ENCODE results near the gene SV2C.

DNA sequence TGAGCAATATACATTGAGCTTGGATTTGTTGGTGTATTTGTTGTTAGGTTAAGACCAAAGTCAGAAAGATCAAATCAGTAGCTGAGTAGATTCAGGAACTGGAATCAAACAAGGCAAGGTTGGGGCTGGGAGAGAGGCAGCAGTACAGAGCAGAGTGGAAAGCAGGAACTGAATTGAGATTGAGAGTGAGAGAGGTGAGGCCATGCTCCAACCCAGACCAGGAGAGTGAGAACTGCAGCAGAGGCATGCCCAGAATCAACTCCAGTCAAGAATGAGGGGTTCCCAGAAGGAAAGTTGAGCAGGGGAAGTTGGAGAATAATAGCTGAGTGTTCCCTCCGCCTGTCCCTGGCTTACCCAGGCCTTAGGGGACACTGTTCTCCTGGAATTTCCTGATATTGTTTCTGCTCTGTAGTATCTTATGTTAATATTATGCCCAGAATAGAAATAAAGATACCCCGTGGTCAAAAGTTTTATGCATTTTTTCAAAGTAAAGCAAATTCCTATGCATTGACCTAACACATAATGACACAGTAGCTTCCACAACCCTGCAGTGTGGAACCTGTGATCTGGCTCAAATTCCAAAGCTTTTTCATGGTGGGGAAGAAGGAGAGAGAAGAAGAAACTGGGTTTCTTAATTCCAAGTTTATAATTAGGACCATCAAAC is 82.7 kb downstream of the SV2C start:
- TF ChIP-seq POLR2AphosphoS5 (IDR thresholded peaks at IDR 0.05; ENCODE audit: low read depth, low read length) (no peak), POLR2A (IDR thresholded peaks at IDR 0.05; ENCODE audit: borderline replicate concordance, extremely low read depth, insufficient read depth, insufficient read length) (no peak), CEBPB (IDR thresholded peaks at IDR 0.05; ENCODE audit: low read depth) (no peak), YY1 (IDR thresholded peaks at IDR 0.05; ENCODE audit: extremely low read depth, insufficient replicate concordance, low read depth, low read length) (no peak)
- TF ChIP-seq, protein P1, sequence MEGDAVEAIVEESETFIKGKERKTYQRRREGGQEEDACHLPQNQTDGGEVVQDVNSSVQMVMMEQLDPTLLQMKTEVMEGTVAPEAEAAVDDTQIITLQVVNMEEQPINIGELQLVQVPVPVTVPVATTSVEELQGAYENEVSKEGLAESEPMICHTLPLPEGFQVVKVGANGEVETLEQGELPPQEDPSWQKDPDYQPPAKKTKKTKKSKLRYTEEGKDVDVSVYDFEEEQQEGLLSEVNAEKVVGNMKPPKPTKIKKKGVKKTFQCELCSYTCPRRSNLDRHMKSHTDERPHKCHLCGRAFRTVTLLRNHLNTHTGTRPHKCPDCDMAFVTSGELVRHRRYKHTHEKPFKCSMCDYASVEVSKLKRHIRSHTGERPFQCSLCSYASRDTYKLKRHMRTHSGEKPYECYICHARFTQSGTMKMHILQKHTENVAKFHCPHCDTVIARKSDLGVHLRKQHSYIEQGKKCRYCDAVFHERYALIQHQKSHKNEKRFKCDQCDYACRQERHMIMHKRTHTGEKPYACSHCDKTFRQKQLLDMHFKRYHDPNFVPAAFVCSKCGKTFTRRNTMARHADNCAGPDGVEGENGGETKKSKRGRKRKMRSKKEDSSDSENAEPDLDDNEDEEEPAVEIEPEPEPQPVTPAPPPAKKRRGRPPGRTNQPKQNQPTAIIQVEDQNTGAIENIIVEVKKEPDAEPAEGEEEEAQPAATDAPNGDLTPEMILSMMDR (IDR thresholded peaks at IDR 0.05 in 2 of 3, conservative IDR thresholded peaks at IDR 0.05 in 1 of 3; ENCODE audit: borderline replicate concordance in 1 of 3, insufficient read depth in 1 of 3, low read depth in 2 of 3, low read length in 2 of 3): no peak
- TF ChIP-seq, protein P2, sequence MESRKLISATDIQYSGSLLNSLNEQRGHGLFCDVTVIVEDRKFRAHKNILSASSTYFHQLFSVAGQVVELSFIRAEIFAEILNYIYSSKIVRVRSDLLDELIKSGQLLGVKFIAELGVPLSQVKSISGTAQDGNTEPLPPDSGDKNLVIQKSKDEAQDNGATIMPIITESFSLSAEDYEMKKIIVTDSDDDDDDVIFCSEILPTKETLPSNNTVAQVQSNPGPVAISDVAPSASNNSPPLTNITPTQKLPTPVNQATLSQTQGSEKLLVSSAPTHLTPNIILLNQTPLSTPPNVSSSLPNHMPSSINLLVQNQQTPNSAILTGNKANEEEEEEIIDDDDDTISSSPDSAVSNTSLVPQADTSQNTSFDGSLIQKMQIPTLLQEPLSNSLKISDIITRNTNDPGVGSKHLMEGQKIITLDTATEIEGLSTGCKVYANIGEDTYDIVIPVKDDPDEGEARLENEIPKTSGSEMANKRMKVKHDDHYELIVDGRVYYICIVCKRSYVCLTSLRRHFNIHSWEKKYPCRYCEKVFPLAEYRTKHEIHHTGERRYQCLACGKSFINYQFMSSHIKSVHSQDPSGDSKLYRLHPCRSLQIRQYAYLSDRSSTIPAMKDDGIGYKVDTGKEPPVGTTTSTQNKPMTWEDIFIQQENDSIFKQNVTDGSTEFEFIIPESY (IDR thresholded peaks at IDR 0.05; ENCODE audit: extremely low read depth, insufficient replicate concordance, low read length): no peak

All from HCT116 (cell line).